Measurements from ENCODE around the gene SLC8A3.
A peak's percentile ranks its signal among the peaks of the same experiment; 100 is the strongest.
"Not testable (repeated sequence)": the region's sequence is repeated elsewhere in the genome, so short reads cannot be mapped to it uniquely, and the experiment has no call there.

Gene SLC8A3

GRCh38 chr14:70188659-70189455 lies at the start of gene SLC8A3:
TSS of gene SLC8A3 (minus strand) at chr14:70188951. CDS start at chr14:70168422, 20,529 bp downstream.
- DNase-seq (ENCODE audit: insufficient read length, low spot score) = peak; percentile 53
- FAIRE-seq = no peak
- TF ChIP-seq, protein P1, sequence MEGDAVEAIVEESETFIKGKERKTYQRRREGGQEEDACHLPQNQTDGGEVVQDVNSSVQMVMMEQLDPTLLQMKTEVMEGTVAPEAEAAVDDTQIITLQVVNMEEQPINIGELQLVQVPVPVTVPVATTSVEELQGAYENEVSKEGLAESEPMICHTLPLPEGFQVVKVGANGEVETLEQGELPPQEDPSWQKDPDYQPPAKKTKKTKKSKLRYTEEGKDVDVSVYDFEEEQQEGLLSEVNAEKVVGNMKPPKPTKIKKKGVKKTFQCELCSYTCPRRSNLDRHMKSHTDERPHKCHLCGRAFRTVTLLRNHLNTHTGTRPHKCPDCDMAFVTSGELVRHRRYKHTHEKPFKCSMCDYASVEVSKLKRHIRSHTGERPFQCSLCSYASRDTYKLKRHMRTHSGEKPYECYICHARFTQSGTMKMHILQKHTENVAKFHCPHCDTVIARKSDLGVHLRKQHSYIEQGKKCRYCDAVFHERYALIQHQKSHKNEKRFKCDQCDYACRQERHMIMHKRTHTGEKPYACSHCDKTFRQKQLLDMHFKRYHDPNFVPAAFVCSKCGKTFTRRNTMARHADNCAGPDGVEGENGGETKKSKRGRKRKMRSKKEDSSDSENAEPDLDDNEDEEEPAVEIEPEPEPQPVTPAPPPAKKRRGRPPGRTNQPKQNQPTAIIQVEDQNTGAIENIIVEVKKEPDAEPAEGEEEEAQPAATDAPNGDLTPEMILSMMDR (IDR thresholded peaks at IDR 0.05; ENCODE audit: insufficient read depth, missing control alignments) = no peak

DNA sequence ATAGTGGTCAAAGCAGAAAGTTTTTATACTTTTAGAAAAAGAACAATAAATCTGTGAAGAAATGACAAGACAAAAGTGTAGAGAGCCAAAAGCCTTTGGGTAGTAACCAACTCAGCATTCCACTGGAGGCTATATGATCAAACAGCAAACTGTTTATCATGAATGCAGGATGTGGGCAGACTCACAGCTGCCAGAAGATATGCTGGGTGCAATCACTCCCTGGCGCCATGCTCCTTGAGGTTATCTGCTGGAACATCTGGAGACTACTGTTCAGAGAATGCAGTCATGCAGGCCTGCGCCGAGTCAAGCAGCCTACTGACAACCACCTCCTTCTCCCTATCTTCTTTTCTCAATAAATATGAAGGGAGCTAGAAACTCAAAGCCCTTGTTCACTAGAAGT lies 49.0 kb upstream of the SLC8A3 start:
- TF ChIP-seq, protein P1 (IDR thresholded peaks at IDR 0.05; ENCODE audit: insufficient read depth, missing control alignments) = no peak
- FAIRE-seq (no peak), DNase-seq (ENCODE audit: insufficient read length, low spot score) (no peak)

- DNase-seq (ENCODE audit: insufficient read length, low spot score) (no peak), FAIRE-seq (no peak)
- TF ChIP-seq, protein P1 (IDR thresholded peaks at IDR 0.05; ENCODE audit: insufficient read depth, missing control alignments) = no peak
Measured at GRCh38 chr14:70234066-70234950, 45.6 kb upstream of the SLC8A3 start.

DNA sequence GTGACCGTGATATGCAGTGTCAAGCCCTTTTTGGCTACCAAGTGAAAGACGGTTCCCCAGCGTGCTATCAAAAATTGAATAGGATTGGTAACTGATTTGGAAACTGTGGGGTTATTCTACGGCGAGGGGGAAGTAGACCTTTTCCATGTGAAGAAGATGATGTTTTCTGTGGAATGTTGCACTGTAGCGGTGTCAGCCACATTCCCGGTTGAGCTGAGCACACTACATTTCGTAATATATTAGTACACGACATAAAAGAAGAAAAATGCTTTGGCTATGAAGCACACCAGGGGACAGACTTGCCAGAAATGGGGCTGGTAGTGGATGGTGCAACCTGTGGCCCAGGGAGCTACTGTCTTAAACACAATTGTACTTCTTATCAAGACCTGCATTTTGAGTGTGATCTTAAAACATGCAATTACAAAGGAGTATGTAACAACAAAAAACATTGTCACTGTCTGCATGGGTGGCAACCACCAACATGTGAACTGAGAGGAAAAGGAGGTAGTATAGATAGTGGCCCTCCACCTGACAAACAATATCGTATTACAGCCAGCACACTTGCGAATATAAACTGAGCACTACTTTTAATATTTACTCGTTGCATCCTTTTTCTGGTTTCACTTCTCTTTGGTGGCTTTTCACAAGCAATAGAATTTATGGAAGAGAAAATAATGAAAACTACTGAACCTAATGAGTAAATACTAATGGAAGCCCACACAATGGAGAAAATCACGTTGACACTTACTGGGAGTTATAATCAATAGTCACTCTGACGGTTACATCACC lies 43.2 kb upstream of the SLC8A3 start:
- not testable (repeated sequence) for FAIRE-seq; DNase-seq (ENCODE audit: insufficient read length, low spot score)

DNA sequence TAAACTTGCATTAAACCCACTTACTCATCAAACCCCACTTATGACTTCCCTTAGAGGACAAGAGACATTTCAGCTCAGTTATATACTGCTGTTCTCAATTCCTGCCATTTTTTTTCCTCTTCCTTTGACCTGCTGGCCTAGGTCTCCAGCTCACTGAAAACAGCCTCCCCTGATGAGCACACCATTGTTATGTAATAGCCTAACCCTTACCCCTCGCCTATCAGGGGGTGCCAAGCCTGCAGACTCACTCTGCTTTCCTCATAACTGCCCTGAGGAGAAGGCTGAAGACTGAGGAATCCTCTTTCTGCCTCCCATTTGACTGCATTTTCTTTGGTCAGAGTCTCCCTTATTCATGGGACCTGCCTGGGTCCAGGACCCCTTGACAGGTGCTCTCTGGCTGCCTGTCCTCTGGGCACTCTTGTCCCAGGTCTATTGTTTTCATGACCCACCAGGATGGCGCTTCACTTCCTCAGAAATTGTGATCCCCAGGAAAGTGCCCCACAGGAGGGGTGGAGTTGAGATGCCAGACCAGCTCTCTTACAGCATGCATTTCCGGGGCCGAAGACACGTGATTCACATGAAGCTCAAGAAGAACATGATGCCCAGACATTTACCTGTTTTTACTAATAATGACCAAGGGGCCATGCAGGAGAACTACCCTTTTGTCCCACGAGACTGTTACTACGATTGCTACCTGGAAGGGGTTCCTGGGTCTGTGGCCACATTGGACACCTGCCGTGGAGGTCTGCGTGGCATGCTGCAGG lies 41.3 kb upstream of the SLC8A3 start:
- not testable (repeated sequence) for FAIRE-seq; DNase-seq (ENCODE audit: insufficient read length, low spot score)

GRCh38 chr14:70213721-70214282 lies 25.1 kb upstream of the SLC8A3 start:
- FAIRE-seq (no peak), DNase-seq (ENCODE audit: insufficient read length, low spot score) (no peak)
- TF ChIP-seq, protein P1 (IDR thresholded peaks at IDR 0.05; ENCODE audit: insufficient read depth, missing control alignments) = no peak

- DNase-seq (ENCODE audit: insufficient read length, low spot score) (no peak), FAIRE-seq (no peak)
- TF ChIP-seq, protein P1 (IDR thresholded peaks at IDR 0.05; ENCODE audit: insufficient read depth, missing control alignments) = no peak
Measured at GRCh38 chr14:70212752-70213151, 24.0 kb upstream of the SLC8A3 start.

All from D721Med (cell line).